ENCODE measurements around the gene FAR2. TPM values are rescaled to one million over a fixed set of nuclear protein-coding genes. Genes with fewer than 3 reads are reported as not detected.

The FAR2 gene
- total RNA-seq, 2 experiments from 2014 or later = 0.53 to 1.6 TPM

GRCh38 chr12:29225834-29226233 lies 76.8 kb downstream of the FAR2 start:
- no peak overlapping the region for H3K4me3 ChIP-seq (ENCODE audit: low read length)
- H3K27me3 Mint-ChIP-seq = no peaks in the 10 kb centered on the region
- no peaks in the 10 kb centered on the region for H3K36me3 Mint-ChIP-seq (ENCODE audit: low read depth)
- no peaks in the 10 kb centered on the region for H3K36me3 ChIP-seq (ENCODE audit: insufficient read depth, low read length)
- H3K27ac Mint-ChIP-seq = no peak overlapping the region
- H3K9me3 ChIP-seq (ENCODE audit: control insufficient read depth in 1 of 2, insufficient read depth in 1 of 2, low read length in 2 of 2) = no peaks in the 10 kb centered on the region
- no peaks in the 10 kb centered on the region for H3K4me1 Mint-ChIP-seq (ENCODE audit: low read depth)
- no peak overlapping the region for H3K4me3 Mint-ChIP-seq
- ChIA-PET POLR2A (no interaction called here), CTCF (no interaction called here)
- no peak overlapping the region for H3K27ac ChIP-seq (ENCODE audit: low read depth in 1 of 2, low read length in 2 of 2)
- intact Hi-C loops (cut with DNase I, micrococcal nuclease) = no loop called here
- TF ChIP-seq, protein P1, sequence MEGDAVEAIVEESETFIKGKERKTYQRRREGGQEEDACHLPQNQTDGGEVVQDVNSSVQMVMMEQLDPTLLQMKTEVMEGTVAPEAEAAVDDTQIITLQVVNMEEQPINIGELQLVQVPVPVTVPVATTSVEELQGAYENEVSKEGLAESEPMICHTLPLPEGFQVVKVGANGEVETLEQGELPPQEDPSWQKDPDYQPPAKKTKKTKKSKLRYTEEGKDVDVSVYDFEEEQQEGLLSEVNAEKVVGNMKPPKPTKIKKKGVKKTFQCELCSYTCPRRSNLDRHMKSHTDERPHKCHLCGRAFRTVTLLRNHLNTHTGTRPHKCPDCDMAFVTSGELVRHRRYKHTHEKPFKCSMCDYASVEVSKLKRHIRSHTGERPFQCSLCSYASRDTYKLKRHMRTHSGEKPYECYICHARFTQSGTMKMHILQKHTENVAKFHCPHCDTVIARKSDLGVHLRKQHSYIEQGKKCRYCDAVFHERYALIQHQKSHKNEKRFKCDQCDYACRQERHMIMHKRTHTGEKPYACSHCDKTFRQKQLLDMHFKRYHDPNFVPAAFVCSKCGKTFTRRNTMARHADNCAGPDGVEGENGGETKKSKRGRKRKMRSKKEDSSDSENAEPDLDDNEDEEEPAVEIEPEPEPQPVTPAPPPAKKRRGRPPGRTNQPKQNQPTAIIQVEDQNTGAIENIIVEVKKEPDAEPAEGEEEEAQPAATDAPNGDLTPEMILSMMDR (IDR thresholded peaks at IDR 0.05) = no peak
- ATAC-seq (ENCODE audit: poor library complexity) (no peak), DNase-seq (no peak)
- H3K9me3 Mint-ChIP-seq = no peaks in the 10 kb centered on the region
- no peaks in the 10 kb centered on the region for H3K27me3 ChIP-seq (ENCODE audit: control insufficient read depth in 1 of 2, insufficient read depth in 2 of 2, low read length in 2 of 2)
- H3K4me1 ChIP-seq (ENCODE audit: insufficient read depth, low read length) = no peaks in the 10 kb centered on the region

DNA sequence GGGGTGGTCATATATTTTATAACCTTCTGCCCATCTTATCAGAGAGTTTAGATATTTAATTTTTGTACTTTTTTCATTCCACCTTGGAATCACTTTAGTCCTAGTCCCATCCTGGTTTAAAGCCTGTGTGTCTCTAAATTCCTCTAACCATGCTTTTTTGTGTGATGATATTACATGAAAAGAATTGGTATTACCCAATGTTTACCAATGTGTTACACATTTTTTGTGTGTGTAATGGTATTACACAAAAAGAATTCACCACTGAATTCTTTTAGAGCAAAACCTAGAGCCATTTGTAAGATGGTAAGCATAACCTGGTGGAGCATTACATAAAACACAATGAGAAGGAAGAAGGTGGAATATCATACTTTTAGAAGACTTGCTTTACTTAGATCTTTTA lies 77.5 kb downstream of the FAR2 start:
- Mint-ChIP-seq H3K36me3 (ENCODE audit: low read depth) (no peaks in the 10 kb centered on the region), H3K4me3 (no peak overlapping the region), H3K27me3 (no peaks in the 10 kb centered on the region), H3K4me1 (ENCODE audit: low read depth) (no peaks in the 10 kb centered on the region), H3K9me3 (no peaks in the 10 kb centered on the region), H3K27ac (no peak overlapping the region)
- CTCF ChIA-PET = no interaction called here
- Histone ChIP-seq H3K9me3 (ENCODE audit: control insufficient read depth in 1 of 2, insufficient read depth in 1 of 2, low read length in 2 of 2) (no peaks in the 10 kb centered on the region), H3K36me3 (ENCODE audit: insufficient read depth, low read length) (no peaks in the 10 kb centered on the region), H3K27me3 (ENCODE audit: control insufficient read depth in 1 of 2, insufficient read depth in 2 of 2, low read length in 2 of 2) (no peaks in the 10 kb centered on the region), H3K4me3 (ENCODE audit: low read length) (no peak overlapping the region), H3K4me1 (ENCODE audit: insufficient read depth, low read length) (no peaks in the 10 kb centered on the region), H3K27ac (ENCODE audit: low read depth in 1 of 2, low read length in 2 of 2) (no peak overlapping the region)
- intact Hi-C loops (cut with DNase I, micrococcal nuclease) = no loop called here
- POLR2A ChIA-PET = no interaction called here
- no peak for DNase-seq
- TF ChIP-seq, protein P1 (IDR thresholded peaks at IDR 0.05) = no peak
- ATAC-seq (ENCODE audit: poor library complexity) = no peak

GRCh38 chr12:29228474-29229157 lies 79.5 kb downstream of the FAR2 start:
- intact Hi-C loops (cut with DNase I, micrococcal nuclease) = no loop called here
- TF ChIP-seq, protein P1 (IDR thresholded peaks at IDR 0.05) = no peak
- Histone ChIP-seq H3K27me3 (ENCODE audit: control insufficient read depth in 1 of 2, insufficient read depth in 2 of 2, low read length in 2 of 2) (no peaks in the 10 kb centered on the region), H3K4me1 (ENCODE audit: insufficient read depth, low read length) (no peaks in the 10 kb centered on the region), H3K36me3 (ENCODE audit: insufficient read depth, low read length) (no peaks in the 10 kb centered on the region), H3K9me3 (ENCODE audit: control insufficient read depth in 1 of 2, insufficient read depth in 1 of 2, low read length in 2 of 2) (no peaks in the 10 kb centered on the region), H3K4me3 (ENCODE audit: low read length) (no peak overlapping the region), H3K27ac (ENCODE audit: low read depth in 1 of 2, low read length in 2 of 2) (no peak overlapping the region)
- DNase-seq (no peak), ATAC-seq (ENCODE audit: poor library complexity) (no peak)
- Mint-ChIP-seq H3K4me1 (ENCODE audit: low read depth) (no peaks in the 10 kb centered on the region), H3K9me3 (no peaks in the 10 kb centered on the region), H3K4me3 (no peak overlapping the region), H3K36me3 (ENCODE audit: low read depth) (no peaks in the 10 kb centered on the region), H3K27me3 (no peaks in the 10 kb centered on the region), H3K27ac (no peak overlapping the region)
- ChIA-PET CTCF (no interaction called here), POLR2A (no interaction called here)

All from CD4-positive, alpha-beta T cell (primary cell).